Activated CD8-positive, alpha-beta memory T cell treated with anti-CD3 and anti-CD28 coated beads for 48 hours (primary cell): Measurements from ENCODE around the gene STAC.

ENCODE experiments used
- DNase-seq, 3 experiments: peaks; one replicate each; pipeline ENCODE4 v3.0.0-alpha.2; 2020; ENCODE audit warnings: low read depth in 2 of 3, low spot score in 2 of 3

STAC gene

DNA sequence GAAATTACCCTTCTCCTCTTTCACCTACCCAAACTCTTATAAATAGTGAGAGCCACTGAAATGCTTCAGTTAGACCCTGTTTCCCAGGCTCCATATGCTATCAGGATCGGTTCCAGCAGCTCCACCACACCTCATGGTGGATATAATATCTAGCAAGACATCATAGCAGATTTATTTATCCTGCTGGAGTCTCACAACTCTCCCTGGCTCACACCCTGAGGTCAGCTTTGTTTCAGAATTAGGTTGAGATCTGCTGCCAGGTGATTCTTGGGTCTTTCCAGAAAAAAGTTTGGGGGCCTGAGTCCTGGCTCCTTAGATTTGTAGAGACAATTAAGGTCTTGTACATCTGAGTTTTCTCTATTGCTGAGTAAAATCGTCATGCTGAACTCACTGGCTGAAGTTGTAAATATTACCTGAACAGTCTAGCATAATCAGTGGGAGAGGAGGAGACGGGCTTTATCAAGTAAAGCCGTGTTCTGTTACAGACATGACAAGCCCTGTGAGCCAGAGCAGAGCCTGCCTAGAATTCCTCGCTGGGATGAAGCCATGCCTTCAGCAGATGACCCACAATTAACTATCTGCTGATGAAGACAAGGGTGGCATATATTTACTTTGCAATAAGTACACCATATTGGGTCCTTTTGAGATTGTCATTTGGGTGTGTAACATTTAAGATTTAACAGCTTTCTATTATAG lies 131.6 kb downstream of the STAC start:
- DNase-seq, result no peak

DNA sequence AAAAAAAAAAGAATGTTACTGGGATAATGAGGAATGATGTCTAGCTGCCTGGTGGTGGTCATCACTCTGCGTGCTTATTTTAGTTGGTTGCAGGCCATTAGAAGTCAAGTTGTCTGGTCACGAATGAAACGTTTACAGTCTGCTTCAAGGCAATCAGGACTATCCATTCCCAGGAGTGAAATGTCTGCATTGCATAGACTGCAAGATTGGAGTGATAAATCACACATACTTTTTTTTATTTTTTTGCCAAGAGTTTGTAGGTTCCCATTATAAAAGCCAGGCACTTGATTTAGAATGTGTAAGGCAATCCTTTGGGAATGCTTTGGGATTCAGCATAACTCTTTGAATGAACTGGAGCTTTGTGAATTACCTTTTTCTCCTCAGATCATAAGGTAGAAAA lies 132.3 kb downstream of the STAC start:
- no peak for DNase-seq

DNA sequence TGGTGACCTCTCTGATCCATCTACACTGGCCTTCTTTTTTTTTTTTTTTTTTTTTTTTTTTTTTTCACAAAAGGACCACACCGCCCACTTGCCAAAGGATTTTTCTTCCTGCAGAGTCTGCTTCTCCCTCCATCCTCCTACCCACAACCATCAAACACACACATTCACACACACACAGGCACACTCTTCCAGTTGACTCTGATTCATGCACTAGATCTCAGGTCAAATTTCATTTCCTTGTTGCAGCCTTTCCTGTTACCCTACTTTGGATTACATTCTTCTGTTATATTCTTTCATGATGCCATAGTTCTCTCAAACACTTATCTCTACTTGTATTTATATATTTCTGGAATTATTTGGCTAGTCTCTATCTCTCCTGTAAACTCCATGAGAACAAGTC lies 133.9 kb downstream of the STAC start:
- DNase-seq, result no peak

DNA sequence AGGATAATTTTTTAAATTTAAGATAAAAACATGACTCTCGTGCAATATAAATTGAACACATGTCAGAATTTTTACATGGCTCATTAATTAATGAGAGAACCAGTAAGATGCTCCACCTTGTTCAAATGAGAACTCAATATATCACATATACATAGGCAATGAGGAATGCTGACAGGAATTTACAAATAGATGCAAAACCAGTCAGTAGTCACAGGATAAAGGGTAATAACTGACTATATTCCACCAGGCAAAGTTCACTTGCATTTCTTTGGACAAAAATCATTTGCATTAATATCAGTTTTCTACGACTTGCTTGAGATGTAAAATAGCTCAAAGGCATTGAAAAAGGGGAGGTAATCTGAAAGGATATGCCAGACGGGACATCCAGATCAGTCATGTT lies 139.4 kb downstream of the STAC start:
- DNase-seq, result no peak

DNA sequence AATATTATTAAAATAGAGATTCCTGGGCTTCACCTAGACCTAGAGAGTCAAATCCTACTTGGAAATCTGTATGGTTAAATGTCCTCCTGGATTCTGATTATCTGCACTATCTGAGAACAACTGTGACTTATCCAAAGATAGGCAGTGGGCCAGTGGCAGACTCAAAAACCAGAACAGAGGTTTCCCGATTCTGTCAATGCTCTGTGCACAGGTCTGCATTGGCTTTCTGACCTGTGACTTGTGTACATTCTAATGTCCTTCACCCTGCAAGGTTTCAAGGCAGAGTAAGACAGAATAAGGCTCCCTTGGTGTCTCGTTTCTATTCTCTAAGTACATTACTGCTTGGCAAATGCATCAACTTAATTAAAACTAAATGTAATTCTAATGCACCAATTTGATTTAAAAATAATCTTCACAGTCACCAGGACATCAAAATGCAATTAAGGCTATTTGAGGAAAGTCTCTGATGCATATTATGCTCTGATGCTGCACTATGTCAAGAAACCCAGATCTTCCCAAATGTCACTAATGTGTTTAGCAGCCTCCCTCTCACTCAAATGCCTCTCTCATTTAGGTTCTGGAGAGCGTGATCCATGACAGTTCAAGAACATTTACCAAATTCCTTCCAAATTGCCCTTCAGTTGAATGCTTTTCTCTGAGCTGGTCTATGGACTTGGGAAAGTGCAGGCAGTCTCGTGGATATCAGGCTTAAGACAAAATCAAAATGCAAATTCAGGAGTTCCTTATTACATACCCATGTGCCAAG lies 140.1 kb downstream of the STAC start:
- no peak for DNase-seq

DNA sequence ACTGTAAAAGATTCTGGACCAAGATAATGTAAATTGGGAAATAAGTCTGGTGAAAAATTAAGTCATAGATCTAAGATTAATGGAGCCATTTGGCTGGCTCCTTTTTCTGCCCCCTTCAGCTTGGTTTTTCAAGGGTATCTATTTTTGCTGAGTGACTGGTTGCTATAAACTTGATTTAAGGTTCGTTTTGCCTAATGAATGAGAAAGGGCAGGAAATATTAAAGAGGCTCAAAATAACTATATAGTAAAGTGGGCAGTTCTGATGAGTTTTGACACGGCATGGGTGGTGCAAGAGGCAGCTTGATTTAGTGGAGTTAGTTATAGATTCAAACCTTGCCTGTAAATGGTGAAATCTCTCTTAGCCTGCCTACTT lies 140.7 kb downstream of the STAC start:
- no peak for DNase-seq

DNA sequence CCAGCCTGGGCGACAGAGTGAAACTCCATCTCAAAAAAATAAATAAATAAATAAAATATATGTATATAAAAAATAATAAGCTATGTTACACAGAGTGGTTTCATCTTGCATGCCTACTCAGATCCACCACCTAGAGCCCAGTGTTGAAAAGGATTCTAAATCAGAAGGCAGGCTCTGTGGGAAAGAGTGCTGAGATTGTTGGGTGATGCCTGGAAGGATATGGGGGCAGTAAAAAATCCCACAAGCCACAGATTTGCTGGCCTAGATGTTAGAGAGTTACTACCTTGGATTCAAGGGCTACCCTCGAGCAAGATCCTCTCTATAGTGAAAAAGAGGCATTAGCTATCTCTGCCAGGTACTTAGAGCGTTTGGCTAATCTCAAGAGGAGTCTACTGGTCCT lies 144.3 kb downstream of the STAC start:
- DNase-seq, result no peak

DNA sequence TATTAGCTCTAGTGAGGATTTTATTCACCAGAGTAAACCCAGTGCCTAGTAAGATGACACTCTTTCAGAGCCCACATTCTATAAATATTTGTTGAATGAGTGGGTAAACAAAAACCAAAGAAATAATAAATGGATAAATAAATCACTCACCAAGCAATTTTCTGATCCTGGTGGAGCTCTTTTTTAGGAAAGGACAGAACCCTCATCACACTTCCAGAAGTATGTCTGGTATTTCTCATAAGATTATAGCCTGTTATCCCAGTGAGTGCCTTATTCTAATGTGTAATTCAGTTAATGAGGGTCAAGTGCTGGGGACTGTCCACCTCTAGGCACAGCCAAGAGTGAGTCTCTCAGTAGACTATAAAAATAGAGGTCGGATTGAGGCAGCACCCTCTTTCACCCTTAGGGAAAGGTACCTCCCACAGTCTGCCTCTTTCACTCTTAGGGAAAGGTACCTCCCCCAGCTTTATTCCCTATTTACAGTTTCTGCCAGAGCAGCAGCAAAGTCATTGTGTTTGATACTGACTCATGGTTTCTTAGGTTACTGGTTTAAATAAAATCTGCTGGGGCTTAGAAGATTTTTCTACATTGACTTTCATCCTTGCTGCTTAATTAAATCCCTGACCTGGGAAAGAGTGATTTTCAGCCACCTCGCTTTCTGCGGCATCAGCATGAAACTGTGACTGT lies 145.0 kb downstream of the STAC start:
- DNase-seq, result no peak

DNA sequence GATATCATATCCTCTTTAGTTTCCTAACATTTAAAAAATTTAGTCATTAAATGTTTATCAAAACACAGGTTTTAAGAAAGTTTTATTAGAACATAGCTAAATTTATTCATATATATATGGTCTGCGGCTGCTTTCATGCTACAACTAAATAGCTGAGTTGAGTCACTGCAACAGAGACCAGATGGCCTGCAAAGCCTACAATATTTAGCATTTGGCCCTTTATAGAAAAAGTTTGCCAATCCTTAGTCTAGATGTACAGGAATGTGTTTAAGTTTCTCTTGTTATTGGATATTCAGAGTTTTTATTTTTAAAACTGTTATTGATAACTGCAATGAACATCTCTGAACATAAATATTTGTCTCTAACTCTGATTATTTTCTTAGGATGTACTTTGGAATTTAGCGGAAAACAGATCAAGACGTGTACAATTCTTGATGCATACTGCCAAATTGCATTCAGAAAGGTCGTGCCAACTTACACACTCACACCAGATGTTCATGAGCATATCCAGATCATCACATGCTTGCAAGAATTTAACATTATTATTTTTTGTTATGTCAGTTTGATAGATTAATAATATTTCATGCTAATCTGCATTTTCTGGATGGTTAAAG lies 157.9 kb downstream of the STAC start:
- DNase-seq, result no peak

DNA sequence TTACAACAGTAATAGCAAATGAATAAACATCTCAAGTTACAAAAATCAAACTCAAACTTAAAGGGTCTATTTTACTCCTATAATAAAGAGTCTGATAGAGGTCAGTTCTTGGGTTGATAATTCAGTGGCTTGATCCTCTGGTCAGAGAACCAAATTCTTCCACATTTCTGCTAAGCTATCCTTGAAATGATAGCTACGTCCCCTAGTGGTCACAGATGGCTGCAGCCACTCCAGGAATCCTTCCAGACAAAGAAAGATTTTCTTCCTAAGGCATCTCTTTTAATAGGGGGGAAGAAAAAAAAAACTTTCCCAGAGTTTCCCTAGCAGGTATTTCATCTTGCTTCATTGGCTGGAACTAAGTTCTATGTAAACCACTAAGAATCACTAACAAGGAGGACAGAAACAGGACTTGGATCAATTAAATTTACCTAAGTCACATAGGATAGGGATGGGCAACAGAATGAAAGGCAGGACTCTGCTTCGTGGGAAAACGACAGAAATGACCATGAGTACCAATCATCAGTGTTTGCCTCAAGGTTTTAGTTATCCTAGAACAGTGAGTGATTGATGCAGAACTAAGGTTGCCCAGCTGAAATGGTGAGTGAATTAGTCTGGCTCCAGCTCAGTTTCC lies 160.7 kb downstream of the STAC start:
- no peak for DNase-seq

DNA sequence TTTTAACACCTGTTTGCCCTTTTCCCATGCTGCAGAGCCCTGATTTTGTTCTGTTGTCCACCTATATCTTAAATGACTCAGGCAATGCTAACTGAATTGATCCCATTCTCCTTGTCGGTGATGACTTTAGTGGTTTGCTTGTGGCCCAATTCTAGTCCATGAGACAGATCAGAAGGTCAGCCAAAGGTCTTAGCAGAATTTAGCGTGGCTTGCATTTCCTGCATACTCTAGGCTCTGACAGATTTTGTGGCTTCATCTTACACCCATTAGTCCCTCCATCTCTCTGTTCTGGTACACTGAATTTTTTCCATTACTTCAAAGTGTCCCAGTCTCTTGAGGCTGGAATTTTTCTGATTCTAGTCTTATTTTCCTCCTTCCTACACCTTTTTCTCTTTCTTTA lies 161.9 kb downstream of the STAC start:
- no peak for DNase-seq

DNA sequence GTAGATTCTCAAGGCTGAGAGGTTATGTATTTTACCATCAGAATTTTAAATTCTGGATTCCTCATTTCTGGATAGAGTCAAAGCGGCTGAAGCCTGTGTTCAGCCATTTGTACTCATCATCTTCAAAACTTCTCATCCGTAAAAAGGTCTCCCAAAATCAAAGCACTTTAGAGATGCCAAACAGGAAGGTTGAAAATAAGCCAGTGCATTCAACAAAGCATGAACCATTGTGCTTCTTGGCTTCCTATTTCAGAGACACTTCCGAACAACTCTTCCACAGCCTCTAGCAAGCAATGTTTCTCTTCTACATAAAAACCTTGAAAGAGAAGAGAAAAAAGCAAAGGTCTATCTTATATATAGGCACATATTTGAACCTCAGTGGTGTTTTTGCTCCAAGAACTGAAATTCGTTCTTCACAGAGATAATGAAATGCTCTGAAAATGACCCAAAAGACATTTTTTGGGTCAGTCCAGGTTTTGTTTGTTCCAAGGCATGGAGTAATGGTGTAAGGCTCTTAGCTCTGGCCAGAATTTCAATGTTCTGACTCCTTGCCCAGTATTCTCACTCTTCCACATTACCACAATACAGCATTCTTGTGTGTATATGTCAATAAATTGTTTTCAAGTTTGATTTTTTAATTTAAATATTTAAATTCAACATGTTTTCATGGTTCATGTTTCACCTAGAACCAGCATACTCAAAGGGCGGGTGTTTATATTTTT lies 163.1 kb downstream of the STAC start:
- DNase-seq, result no peak

DNA sequence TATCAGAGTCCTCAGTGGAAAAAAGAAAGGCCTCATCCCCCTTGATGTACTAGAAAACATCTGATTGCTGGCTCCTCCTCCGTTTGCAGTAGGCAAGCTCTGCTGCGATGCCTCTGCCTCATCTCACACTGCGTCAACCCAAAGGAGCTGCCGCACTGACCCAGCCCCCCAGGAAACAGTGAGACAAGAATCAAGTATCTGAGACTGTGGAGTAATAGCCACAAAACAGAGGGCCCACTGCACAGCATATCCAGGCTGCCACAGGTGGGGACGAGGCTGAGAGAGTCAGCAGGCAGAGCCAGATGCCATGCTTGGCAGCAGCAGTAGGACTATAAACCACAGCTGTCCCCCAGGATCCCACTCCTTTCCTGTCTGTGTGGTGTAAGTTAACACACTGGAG lies 165.9 kb downstream of the STAC start:
- no peak for DNase-seq

DNA sequence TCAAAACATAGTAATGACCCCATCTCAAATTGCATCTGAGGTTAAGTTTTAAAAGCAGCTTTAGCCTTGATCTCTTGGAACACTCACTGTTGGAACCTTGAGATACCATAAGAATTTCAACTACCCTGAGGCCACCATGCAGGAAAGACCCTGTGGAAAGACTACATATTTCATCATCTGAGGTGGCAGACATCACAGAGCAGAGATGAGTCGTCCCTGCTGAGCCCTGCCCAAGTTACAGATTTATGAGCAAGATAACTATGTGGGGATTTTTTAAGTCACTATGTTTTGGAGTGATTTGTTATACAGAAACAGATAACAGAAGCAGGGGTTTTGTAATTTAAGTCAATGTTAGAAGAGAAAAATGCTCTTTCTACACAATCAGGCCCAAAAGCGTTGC lies 168.4 kb downstream of the STAC start:
- no peak for DNase-seq

DNA sequence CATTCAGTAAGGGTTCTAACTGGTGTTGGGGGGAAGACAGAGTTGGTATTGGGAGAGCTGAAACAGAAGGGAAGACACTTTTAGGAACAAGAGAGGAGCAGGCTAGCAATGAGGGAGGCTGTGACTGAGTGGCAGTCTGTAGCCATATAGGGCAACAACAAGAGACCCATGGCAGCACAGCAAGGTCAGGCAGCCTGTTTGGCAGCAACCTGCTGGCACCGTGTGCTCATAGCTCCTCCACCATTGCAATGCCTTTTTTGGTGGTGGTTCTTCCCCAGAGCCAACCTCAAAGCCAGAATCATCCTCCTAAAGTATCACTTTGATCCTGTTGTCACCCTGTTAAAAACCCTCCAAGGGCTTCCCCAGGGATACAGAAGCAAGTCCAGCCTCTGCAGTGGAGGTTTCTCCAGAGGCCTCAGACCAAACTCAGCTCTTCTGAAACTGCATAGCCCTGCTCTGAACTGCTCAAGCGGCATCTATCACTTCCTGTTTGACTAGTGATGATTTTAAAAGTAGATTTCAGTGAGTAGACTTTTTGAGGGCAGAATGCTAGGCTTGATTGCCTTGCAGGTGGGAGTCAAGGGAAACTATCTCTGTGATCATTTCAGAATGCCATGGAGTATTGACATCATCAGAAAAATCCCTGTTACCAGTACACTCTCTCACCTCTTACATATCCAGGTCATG lies 176.9 kb downstream of the STAC start:
- no peak for DNase-seq

DNA sequence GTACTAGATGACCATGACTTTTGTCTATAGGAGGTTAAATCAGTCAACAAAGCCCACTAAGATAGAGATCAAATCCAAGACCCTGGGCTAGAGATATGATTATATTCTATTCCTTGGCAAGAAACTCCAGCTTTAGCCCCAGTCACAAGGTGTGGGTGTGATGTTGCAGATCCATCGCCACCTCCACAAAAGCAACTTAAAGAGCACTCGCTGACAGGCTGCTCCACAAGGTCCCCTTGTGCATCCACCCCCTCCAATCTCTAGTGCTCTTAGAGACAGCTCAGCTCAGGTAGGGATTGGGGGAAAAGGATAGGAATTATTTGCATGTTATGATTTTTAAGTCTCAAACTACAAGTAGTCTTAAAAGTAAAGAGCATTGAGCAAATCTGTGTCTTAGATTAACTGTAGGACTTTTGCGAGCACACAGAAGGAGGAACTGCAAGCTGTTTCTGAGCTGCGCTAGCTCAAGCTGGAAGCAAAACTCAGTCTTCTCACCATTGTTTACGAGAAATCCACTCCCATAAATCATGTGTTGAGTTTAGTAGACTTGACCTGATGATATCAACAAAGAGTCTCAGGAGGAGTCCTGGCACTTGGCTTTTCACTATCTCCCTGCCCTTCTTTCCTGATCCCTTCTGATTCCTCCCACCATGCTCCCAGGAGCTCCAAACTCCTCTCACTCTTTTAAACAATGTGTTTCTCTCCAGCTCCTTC lies 177.6 kb downstream of the STAC start:
- DNase-seq, result no peak

DNA sequence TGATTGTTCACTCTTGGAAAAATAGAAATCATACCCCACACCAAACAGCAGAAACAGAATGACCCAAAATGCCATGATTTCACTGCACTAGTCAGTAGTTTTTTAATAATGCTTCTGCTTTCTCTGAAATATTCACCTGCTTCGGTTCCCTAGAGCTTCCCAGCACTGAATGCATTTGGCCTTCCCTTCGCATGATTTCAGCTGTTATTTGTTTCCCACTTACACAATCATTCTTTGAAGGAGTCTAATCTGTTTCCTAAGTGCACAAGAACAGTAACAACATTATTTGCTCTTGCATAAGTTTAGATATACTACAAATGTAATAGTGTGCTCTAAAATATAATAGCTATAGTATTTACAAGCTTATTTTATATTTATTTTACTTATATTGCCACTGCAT lies 178.7 kb downstream of the STAC start:
- DNase-seq, result no peak

DNA sequence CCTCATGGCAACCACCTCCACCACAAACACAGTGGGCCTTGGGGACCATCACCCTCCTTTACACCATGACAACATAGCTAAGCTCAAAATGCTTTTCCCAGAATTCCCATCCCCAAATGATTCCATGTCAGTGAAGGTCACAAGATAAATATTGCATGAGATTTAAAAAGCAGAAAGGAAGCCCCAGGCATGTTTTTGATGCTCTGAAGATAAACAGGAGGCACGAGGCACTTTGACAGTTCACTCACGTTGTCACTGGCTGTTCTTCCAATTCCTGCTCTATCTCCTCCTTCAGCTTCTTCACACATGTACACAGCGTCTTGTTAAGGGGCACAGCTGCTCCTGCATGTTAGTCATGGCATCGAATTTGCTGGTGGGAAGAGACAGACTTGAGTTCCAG lies 180.4 kb downstream of the STAC start:
- DNase-seq, result no peak

DNA sequence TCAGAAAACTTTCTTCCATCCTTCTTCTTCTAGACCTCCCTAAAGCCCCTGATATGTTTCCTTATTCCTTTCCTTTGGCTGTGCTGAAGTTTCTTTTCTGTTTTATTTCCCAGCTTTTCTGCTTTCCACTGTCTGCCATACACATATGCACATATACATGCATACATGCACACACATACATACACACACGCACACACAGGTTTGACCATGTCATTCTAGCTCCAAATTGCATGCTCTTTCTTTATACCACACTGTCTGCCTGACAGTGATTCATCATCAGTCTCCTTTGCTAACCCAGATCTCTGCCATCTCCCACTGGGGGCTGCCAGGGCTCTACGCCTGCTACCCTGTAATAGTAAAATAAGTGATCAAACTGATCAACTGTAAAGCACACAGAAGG lies 181.3 kb downstream of the STAC start:
- no peak for DNase-seq

DNA sequence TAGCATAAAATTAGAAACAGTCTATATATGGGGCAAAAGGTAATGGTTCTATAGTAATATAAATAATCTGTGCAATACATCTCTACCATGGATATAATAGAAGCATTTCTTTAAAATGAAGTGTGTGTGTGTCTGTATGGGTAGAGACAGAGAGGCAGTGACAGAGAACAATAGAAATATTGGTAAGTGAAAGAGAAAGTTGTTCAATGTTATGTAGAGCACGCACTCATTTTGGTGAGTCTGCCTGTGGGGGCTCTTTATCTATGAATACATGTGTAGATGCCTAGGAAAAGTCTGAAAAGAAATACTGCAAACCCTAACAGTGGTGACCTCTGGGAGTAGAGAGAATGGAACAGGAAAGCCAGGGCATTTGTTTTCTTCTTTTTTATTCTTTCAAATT lies 182.6 kb downstream of the STAC start:
- no peak for DNase-seq
